ENCODE measurements around the gene NDRG3. TPM values are rescaled to one million over a fixed set of nuclear protein-coding genes. Genes with fewer than 3 reads are reported as not detected.

Gene NDRG3
- total RNA-seq, 1 donor from 2014 or later: 11.3 TPM

DNA sequence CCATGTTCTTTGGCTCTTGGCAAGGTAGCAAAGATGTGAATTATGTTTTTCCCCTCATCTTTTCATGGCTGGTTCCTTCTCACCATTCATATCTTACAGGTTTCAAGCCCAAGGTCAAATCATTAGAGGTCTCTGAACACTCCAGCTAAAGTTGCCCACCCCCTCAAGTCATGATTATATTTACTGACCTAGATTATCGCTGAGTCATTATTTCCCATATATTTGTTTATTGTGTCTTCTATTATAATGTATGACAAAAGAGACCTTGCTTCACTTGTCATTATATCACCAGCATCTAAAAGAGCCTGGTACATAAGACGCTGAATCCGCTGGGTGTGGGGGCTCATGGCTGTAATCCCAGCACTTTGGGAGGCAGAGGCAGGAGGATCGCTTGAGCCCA, 15.2 kb upstream of the NDRG3 start:
- DNase-seq (ENCODE audit: low read depth in 2 of 2): no peak

DNA sequence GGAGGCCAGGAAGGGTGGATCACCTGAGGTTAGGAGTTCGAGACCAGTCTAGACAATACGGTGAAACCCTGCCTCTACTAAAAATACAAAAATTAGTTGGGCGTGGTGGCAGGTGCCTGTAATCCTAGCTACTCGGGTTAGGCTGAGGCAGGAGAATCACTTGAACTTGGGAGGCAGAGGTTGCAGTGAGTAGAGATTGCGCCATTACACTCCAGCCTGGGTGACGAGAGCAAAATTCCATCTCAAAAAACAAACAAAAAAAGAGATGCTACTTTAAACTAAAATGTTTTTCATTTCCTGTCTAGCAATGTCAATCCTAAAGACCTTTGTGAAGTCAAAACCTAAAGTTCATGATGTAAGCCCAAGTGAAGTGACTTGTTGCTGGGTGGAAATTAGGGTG, 14.8 kb upstream of the NDRG3 start:
- DNase-seq (ENCODE audit: low read depth in 2 of 2): no peak

DNA sequence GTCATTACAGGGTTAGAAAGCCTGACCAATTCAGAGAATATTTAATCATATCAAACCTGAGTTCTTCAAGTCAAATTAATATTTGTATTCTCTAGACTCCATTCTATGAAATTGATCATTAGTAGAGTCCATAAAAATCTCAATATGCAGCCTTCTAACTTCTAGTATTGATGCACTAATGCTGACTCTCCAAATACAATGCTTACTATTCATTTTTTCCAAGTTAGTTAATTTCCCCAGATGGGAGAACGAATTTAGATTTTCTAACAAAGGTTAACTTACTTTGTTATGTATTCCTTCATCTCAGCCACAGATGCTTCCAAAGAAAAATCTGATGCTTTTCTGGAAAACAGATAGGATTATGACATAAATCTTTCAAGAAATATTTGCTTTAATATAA, 12.4 kb upstream of the NDRG3 start:
- DNase-seq (ENCODE audit: low read depth in 2 of 2): no peak

DNA sequence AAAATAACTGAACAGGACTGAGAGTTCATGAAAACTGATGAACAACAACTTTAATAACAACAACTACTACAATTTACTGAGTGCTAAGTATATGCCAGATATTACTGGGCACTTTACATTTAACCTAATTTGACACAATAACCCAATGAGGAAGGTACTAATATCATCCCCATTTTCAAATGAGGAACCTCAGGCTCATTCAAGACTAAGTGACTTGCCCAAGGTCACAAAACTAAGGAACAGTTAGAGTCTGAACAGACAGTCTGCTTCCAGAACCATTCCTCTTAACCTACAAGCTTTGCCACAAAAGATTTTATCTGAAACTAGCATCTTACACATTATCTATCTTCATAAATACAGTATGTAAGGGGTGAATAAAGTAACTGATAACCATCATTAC, 10.6 kb upstream of the NDRG3 start:
- DNase-seq (ENCODE audit: low read depth in 2 of 2): no peak

DNA sequence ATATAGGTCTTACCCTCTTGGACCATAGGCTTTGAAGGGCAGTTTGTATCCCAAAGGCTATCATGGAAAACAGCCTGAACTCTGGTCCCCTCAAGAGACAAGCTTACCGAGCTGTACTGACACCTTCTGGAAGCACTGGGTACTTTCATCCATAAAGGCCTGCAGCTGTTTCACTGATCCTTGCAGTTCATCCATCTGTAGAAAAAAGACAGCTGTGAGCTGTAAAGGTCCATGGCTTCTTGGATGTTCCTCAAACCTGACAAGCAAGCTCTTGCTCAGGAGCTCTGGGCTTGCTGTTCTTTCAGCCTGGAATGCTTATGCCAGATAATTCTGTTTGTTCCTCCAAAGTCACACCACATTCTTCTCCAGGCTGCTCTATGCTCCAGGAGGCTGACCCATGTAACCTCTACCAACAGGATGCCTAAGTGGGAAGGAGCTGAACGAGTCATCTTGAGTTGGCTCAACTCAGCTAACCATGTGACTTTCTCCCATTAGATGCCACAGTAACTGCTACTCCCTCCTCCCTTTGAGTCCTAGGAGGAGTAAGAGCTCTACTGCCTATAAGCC, 8.8 kb upstream of the NDRG3 start:
- peak; percentile 86 to 90 for DNase-seq (ENCODE audit: low read depth in 2 of 2)

DNA sequence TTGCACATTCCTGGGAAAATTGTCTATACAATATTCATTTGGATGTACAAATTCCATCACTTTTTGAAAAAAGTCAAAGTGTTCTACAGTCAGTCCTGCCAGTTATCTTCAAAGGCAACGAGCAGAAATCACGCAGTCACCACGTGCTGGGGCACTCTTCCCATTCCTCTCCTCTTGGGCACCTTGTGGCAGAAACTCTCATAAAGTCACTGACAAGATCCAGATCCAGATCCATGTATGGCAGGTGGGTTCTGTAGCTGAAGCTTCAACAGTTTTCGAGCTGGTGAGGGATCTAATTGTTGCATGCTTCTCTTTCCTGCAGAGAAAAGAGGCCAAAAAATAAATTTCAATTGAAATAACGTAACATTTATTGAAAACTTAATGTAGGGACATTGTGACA, 6.7 kb upstream of the NDRG3 start:
- DNase-seq (ENCODE audit: low read depth in 2 of 2): no peak

DNA sequence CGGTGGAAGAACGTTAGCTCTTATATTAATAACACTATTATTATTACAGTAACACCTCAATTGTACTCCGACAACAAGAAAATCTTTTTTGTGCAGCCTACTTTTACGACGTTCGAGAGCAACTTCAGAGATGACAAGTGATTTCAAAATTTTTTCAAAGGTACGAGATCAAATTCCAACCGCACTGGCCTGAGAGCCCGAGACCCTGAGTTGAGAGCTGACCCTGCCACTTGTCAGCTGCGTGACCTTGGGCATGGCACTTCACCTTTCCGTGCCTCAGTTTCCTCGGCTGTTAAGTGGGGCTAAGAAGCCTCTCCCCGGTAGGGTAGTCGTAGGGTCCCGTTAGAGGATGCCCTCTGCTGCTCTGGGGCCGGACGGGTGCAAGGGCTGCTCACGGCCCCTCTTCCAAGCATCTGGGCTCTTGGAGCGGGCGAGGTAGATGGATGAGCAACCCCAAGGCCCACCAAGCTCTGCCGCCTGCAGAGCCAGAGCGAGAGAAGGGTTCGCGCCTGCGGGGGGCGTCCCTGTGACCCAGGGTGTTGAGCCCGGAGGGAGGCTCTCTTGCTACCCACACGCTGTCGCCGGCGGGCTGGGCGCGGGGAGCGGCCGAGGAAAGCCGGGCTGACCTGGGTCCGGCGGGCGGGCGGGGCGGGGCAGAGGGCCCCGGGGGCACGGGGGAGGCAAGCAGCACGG, 510 bp downstream of the NDRG3 start:
- DNase-seq (ENCODE audit: low read depth in 2 of 2): peak; percentile 10 to 15

DNA sequence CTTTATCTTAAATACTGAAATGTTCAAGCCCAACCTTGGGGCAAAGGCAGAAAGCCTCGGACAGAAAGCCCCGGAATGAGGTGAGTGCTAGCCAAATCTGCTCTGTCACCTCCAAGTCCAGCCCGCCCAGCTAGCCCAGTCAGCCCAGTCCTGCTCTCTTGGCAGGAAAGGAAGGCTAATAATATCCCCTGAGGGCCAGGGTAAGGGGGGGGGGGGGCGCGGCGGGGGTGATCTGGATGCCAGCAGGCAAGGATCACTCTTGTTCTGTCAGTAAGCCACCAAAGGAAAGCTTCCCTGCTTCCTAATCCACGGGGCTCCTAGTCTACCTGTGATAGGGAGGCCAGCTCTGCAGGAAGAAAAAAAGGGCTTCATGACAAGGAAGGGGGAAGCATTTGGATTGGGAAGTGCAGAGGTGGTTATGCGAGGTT, 1.1 kb downstream of the NDRG3 start:
- DNase-seq (ENCODE audit: low read depth in 2 of 2): peak in 1 of 2 donors; percentile 18

DNA sequence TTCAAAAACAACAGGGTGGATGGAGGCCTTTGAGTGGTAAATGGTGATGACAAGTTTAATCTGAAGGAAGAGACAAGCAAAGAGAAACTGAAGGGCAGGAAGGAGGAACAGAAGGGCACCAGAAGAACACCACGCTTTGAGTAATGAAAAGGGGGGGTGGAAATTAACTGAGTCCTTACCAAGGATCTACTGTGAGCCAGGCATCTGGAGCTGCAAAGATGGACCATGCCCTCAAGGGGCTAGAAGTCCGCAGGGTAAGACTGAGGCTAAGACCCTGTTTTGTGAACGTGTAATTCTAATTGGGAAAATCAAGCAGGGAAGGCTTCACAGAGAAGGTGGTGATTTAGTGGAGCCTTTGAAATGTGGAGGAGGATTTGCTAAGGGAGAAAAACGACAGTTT, 1.6 kb downstream of the NDRG3 start:
- no peak for DNase-seq (ENCODE audit: low read depth in 2 of 2)

DNA sequence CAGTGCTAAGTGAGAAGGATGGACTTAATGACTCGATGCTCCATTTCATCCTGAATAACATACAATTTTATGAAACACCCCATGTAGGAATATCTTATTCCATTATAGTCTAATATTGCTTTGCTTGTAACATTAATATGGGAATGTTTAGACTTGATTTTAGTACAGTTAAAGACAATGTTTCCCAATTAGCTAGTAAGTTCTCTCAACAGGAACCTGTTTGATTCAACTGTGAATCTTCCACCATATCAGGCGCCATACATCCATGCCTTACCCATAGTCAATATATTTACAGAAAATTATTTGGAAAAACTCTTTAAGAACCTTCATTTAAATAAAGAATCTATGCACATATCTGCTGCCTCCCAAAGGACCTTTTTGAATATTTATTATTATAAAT, 3.3 kb downstream of the NDRG3 start:
- no peak for DNase-seq (ENCODE audit: low read depth in 2 of 2)

DNA sequence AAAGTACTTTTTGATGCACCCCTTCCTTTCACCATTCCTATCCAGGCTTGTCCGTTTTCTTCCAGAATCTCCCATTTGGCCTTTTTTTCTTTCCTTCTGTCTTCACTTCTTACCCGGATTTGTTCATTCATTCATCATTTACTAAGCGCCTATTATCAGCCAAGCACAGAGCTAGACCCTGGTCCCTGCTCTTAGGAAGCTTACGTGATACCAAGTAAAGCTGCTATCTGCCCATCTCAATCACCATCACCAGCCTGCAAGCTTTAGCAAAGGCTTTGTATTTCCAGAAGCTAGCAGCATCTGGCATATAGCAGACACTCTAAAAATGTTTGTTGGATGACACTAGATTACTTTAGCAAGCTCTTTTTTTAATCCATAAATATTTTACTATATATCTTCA, 4.8 kb downstream of the NDRG3 start:
- no peak for DNase-seq (ENCODE audit: low read depth in 2 of 2)

DNA sequence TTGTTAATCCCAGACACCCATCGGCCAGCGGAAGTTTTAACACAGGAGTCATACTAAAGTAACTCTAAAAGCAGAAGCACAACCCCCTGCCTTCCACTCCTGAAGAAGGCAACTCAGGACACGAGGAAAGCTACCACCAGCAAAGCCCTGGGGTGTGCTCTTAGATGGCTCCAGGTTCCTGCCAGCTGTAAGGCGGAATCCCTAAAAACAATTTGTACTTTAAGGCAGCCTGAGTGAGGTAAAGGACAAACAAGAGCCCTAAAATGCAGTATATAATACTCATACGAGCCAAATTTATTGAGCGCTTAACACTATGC, 8.7 kb downstream of the NDRG3 start:
- DNase-seq (ENCODE audit: low read depth in 2 of 2): no peak

DNA sequence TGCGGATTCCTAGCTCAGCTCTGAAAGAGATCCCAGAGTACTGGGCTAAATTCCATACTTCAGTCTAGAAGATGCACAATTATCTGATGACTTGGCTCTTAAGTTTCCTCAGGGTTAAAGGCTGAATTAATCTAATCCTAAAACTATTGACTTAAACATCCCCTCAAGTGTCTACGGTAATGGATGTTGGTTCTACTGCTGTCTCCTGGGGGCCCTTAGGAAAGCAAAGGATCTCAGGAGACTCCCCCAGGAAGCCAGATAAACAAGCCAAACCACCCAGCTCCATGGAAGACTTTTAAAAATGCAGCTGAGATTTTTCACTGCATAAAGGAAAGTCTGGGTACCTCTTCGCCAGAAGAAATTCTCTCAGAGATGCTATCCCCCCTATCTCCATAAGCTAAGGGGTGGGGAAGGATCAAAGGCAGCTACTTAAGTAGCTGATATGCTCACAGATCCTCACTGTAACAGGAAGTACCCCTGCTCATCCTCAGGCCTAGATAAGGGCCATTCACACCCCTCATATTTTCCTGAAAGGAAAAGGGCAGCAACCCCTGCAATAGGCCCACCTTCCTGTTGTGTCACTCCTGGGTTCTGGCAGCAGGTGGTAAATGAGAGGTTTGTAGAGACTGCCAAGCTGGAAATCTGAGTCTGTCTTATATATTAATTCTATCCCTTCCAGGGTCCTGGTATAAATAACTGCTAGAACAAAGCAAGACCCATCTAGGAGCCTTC, 9.3 kb downstream of the NDRG3 start:
- DNase-seq (ENCODE audit: low read depth in 2 of 2): no peak

DNA sequence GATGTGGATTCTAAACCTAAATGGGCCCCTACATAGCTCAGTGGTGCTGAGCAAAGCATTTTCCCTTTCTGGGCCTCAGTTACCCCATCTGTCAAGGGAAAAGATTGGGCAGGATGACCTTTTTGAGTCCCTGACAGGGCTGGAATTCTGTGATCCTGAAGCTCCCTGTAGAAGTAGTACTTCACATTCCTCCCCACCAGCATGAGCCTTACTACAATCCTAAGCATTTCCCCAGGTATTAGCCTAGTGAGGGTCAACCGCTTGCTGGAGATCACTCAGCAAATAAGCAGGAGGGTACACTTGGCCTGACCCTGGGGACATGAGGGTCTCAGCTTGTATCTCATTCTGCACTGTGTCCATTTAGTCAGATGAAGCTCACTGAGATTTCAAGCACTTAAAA, 13.4 kb downstream of the NDRG3 start:
- DNase-seq (ENCODE audit: low read depth in 2 of 2): no peak

DNA sequence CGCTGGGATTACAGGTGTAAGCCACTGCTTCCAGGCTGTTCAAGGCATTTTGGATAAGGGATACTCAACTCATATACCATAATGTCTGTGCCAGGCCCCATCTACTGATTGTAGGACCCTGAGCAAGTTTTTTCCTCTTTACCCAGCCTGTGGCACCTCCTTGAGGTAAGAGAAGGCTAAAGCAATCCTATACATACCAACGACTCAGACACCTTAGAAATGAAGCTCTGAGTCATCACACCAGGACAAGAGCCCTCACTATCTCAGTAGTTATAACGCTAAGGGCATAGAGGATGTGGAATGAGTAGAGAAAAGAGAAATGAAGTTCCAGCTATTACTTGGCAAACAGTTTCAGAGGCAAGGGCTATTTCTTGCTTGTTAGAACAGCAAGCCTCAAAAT, 16.9 kb downstream of the NDRG3 start:
- peak in 1 of 2 donors; percentile 4 for DNase-seq (ENCODE audit: low read depth in 2 of 2)

DNA sequence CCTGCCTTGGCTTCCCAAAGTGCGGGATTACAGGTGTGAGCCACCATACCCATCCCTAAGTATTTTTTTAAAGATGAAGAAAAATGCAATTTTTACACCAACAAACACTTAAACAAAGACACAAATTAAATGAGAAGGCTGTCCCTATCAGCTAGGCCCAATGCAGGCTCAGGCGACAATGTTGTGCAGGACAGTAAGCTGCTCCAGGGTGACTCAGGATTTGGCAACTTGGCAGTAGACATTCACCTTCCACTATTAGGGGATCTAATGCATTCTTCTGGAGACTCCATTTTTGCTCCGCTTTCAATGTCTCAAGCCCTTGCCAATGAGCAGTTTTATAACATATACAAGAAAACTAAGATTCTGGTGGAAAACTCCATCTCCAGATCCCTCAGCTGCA, 19.7 kb downstream of the NDRG3 start:
- DNase-seq (ENCODE audit: low read depth in 2 of 2): no peak

DNA sequence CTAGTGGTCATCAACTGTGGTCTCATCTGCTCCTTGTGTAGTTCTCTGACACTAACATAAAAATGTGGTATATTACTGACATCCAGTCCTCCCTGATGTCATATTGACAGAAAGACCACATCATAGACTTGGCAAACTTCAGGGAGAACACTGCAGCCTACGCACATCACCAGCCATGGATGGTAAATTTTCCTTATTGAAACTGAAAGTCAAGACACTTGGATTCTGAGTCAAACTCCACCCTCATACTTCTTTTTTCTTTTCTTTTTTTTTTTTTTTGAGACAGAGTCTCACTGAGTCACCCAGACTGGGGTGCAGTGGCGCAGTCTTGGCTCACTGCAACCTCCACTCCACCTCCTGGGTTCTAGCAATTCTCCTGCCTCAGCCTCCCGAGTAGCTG, 25.4 kb downstream of the NDRG3 start:
- no peak for DNase-seq (ENCODE audit: low read depth in 2 of 2)

DNA sequence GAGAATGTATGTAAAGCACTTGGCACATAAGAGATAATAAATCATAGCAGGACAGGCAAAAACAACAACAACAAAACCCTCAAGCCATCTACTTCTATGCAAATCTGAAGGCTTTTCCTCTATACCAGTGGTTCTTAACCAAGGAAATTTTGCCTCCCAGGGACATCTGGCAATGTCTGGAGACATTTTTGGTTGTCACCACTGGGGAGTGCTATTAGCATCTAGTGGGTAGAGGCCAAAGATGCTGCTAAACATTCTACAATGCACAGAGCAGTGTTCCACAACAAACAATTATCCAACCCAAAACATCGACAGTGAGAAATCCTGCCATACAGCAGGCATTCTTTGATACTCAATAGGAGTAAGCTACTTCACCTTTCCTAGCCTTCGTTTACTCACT, 28.2 kb downstream of the NDRG3 start:
- DNase-seq (ENCODE audit: low read depth in 2 of 2): peak; percentile 29 to 35

DNA sequence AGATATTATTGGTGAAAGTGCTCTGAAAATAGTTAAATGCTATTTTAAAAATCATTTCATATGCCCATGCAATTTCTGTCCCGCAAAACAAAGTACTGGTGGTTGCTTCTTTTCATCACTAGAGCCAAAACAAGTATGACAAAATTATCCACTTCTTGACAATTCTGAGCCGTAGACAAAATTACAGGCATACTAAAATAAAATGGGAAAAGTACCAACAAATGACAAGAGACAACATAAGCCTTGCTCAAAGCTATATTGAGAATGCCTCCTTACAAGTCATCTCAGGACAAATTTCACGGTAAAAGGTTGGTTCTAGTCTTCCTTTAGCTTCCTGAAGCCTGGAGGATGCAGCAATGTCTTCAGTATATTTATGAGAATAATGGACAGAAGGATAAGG, 28.9 kb downstream of the NDRG3 start:
- no peak for DNase-seq (ENCODE audit: low read depth in 2 of 2)

DNA sequence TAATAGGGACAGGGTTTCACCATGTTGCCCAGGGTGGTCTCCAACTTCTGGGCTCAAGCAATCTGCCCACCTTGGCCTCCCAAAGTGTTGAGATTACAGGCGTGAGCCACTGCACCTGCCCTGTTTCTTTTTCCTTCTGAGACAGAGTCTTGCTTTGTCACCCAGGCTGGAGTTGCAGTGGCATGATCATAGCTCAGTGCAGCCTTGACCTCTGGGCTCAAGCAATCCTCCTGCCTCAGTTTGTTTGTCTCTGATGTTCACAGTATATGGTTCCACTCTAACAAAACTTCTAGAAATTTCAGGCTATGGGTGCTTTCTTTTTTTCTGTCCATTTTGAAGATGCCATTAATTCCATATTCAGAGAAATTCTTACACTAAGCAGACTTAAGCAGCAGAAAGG, 33.1 kb downstream of the NDRG3 start:
- DNase-seq (ENCODE audit: low read depth in 2 of 2): no peak

DNA sequence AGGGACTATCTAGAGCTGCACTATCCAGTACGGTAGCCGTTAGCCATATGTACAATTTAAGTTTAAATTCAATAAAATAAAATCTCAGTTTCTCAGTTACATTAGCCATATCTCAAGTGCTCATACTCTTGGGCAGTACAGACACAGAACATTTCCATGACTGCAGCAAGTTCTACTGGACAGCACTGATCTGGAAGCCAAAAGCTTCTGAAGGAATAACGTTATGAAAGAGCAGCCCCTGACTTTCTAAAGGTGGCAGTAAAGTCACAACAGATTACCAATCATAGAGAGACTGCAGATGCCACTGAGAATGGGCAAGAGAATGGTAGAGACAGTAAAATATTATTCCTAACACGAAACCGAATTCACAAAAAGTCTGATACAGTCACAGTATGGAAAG, 36.8 kb downstream of the NDRG3 start:
- no peak for DNase-seq (ENCODE audit: low read depth in 2 of 2)

DNA sequence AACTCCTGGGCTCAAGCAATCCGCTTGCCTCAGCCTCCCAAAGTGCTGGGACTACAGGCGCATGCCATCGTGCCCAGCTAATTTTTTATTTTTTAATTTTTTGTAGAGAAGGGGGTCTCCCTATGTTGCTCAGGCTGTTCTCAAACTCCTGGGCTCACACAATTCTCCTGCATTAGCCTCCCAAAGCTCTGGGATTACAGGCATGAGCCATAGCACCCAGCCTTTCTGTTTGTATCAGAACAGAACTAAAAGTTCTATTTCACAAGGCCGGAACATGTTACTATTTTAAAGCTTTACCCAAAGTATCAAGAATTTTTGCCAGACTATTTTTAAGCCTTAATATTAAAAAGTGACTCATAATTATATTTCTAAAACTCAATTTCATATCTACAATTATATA, 42.4 kb downstream of the NDRG3 start:
- DNase-seq (ENCODE audit: low read depth in 2 of 2): no peak

DNA sequence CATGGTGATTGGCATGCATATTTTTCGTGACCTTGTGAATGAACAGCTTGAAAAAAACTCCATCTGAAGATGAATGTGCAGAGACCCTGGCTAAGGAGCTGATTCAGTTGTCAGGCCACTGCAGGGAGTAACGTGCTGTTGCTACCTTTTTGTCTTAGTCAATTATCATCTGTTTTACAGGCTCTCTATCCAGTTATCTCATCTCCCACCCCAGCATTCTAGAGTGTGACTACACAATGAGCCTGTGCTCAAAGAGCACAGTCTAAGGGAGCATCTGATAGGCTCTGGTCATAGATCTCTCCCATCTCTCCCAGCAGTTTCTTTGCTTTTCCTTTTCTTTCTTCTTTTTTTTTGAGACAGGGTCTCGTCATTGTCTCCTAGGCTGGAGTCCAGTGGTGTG, 45.5 kb downstream of the NDRG3 start:
- no peak for DNase-seq (ENCODE audit: low read depth in 2 of 2)
